ENCODE data around the gene OR2V2.

OR2V2 gene

GRCh38 chr5:181189363-181189961 is 42.1 kb downstream of the OR2V2 start:
- TF ChIP-seq CTCF (IDR thresholded peaks at IDR 0.05) = no peak

GRCh38 chr5:181189962-181190710 is 42.8 kb downstream of the OR2V2 start:
- no peak for TF ChIP-seq CTCF (IDR thresholded peaks at IDR 0.05)

- peak; percentile 39; the same call in 1 of the 2 replicates for TF ChIP-seq CTCF (IDR thresholded peaks at IDR 0.05)
Observed at GRCh38 chr5:181190711-181191525, 43.5 kb downstream of the OR2V2 start.

DNA sequence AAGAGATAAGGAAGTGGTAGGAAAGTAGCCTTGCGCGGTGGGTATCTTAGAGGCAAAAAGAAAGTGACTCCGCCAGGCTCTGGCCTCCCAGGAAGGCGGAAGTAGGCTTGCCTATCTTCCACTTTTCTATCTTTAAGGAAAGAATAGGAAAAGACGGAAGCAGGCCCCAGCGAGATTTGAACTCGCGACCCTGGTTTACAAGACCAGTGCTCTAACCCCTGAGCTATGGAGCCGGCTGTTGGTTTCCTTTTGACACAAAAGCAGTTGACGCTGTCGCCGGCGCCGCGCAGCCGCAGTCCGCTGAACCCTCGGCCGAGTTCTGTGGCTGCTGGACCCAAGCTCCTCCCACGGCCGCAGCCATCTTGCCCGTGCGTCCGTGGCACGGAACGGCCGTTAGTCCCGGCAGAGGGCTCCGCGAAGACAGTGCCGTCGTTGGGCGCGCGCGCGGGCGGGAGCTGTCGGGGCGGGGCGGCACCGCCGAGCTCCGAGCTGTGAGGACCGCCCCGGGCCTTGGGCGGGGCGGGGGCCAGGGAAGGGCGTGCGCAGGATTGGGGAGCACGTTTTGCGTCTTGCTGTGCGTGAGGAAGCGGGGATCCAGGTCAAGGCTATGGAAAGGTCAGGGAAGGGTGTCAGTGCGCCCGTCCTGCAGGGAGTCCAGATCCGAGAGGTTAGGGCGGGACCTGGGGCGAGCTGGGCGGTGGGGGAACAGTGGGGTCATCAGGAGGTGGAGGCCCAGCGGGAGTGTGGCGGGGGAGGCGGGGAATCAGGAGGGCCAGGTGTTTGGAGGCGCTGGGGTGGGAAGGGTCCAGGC is 44.3 kb downstream of the OR2V2 start:
- TF ChIP-seq CTCF (IDR thresholded peaks at IDR 0.05) = no peak

- no peak for TF ChIP-seq CTCF (IDR thresholded peaks at IDR 0.05)
Observed at GRCh38 chr5:181192337-181193046, 45.1 kb downstream of the OR2V2 start.

DNA sequence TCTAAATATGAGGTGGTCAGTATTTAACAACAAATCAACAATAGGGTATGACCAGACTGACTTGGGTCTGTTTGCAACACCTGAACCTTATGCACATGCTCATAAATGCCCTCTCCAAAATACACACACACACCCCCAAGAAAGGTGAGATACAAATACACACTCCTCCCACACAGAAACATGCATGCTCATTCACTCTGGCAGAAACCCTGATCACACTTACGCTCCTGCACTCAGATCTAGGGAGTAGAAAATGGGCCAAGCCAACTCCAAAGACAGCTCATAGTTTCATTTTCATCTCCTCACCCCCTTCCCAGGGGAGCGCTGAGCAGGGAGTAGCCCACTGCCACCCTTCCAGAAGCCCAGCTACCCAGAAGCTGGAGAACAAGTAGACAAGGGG is 46.3 kb downstream of the OR2V2 start:
- no peak for TF ChIP-seq CTCF (IDR thresholded peaks at IDR 0.05)
